ENCODE measurements around the gene PICK1.

The PICK1 gene

GRCh38 chr22:38073150-38074130 lies 16.2 kb downstream of the PICK1 start:
- no peak for TF ChIP-seq CTCF (IDR thresholded peaks at IDR 0.05; ENCODE audit: low read depth, low read length)
- H3K4me3 ChIP-seq (ENCODE audit: low read depth, low read length) = no peak overlapping the region
- in situ Hi-C loops (cut with HindIII; ENCODE audit: low sequenced_read_pairs) = no loop called here
- no peak for DNase-seq (ENCODE audit: low read depth, low spot score)

DNA sequence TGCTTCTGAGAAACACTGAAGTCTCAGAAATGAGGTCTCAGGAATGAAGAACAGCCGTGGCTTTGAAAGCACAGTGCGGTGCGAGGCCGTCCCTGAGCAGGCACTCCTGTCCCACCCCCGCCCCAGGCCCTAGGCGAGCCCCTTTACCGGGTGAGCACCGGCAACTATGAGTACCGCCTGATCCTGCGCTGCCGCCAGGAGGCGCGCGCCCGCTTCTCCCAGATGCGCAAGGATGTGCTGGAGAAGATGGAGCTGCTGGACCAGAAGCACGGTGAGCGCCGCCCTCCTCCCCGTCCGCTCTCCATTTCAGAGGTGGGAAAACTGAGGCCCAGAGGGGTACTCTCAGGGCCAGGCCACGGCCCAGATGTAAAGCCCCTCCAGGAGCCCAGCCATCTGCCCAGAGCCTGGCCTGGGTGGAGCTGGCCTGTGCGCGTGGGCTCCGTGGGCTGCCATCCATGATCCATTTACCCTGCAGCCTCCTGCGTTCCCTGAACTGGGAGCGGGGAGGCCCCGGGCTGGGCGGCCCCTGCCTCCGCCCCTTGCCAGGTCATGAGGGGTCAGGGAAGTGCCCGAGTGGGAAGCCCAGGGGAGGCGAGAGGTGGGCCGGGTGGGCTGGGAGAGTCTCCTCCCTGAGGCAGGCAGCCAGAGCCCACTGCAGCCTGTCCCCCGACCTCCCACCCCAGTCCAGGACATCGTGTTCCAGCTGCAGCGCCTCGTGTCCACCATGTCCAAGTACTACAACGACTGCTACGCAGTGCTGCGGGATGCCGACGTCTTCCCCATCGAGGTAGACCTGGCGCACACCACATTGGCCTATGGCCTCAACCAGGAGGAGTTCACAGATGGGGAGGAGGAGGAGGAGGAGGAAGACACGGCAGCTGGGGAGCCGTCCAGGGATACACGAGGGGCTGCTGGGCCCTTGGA lies 17.2 kb downstream of the PICK1 start:
- in situ Hi-C loops (cut with HindIII; ENCODE audit: low sequenced_read_pairs) = no loop called here
- TF ChIP-seq CTCF (IDR thresholded peaks at IDR 0.05; ENCODE audit: low read depth, low read length) = peak; percentile 69
- DNase-seq (ENCODE audit: low read depth, low spot score) = peak; percentile 36

DNA sequence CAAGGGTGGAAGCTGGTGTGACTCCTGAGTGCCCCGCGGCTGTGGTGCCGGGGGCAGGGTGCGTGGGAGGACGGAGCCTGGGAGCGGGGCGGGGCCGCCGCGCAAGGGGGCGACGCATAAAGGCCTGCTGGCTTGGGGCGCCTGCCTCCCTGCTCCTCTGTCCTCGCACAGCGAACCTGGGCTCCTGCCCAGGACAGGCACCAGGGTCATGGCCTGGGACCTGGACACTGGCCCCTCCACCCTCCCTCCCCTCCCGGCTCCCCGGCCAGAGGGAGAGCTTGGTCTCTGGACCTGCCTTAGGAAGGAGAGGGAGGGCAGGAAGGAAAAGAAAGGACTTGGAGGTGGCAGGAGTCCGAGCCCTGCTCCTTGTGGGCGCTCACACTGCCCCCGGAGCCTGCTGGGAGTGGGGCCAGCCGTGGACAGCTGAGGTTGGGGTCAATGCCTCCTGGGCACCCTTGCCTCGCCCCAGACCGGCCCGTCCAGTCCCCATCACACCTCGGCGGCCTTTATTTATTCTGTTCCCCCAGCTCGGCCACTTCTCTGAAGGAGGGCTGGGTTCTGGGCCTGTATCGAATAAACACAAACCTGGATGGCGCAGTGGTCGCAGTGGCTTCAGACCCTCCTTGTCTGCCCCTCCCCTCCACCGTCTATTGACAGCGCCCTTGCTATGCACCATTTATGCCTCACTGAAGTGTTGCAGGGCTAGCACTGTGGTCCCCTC lies 18.1 kb downstream of the PICK1 start:
- no peak for DNase-seq (ENCODE audit: low read depth, low spot score)
- no peak for TF ChIP-seq CTCF (IDR thresholded peaks at IDR 0.05; ENCODE audit: low read depth, low read length)
- no peak overlapping the region for H3K4me3 ChIP-seq (ENCODE audit: low read depth, low read length)
- in situ Hi-C loops (cut with HindIII; ENCODE audit: low sequenced_read_pairs) = no loop called here

More for the DNA sequence above, 17.2 kb downstream of the PICK1 start:
- no peak overlapping the region for H3K4me3 ChIP-seq (ENCODE audit: low read depth, low read length)

- DNase-seq (ENCODE audit: low read depth, low spot score) = no peak
- TF ChIP-seq CTCF (IDR thresholded peaks at IDR 0.05; ENCODE audit: low read depth, low read length) = no peak
- no peak overlapping the region for H3K4me3 ChIP-seq (ENCODE audit: low read depth, low read length)
- in situ Hi-C loops (cut with HindIII; ENCODE audit: low sequenced_read_pairs) = no loop called here
Measured at GRCh38 chr22:38075961-38076360, 18.8 kb downstream of the PICK1 start.

- H3K4me3 ChIP-seq (ENCODE audit: low read depth, low read length) = no peak overlapping the region
- DNase-seq (ENCODE audit: low read depth, low spot score) = no peak
- TF ChIP-seq CTCF (IDR thresholded peaks at IDR 0.05; ENCODE audit: low read depth, low read length) = no peak
- in situ Hi-C loops (cut with HindIII; ENCODE audit: low sequenced_read_pairs) = no loop called here
Measured at GRCh38 chr22:38077096-38077495, 19.9 kb downstream of the PICK1 start.

GRCh38 chr22:38077595-38077994 lies 20.4 kb downstream of the PICK1 start:
- H3K4me3 ChIP-seq (ENCODE audit: low read depth, low read length) = no peak overlapping the region
- in situ Hi-C loops (cut with HindIII; ENCODE audit: low sequenced_read_pairs) = no loop called here
- DNase-seq (ENCODE audit: low read depth, low spot score) = no peak
- no peak for TF ChIP-seq CTCF (IDR thresholded peaks at IDR 0.05; ENCODE audit: low read depth, low read length)
